Neuronal stem cell (in vitro differentiated cells): Measurements from ENCODE around the gene CDH11.

Experiments
- DNase-seq: peaks from one replicate; pipeline ENCODE4 v3.0.0-alpha.2; 2013; ENCODE audit warnings: low spot score
- H2AFZ ChIP-seq: one replicate; pipeline ENCODE4 v1.6.1; 2013; ENCODE audit warnings: mild to moderate bottlenecking, low read length, inconsistent platforms
- H2AK5ac ChIP-seq: 2 replicates; pipeline ENCODE4 v1.6.1; 2013; ENCODE audit warnings: low read depth, mild to moderate bottlenecking, inconsistent platforms, low read length, moderate library complexity, mixed read lengths
- H2BK120ac ChIP-seq: 2 replicates; pipeline ENCODE4 v1.6.1; 2013; ENCODE audit warnings: low read depth, mild to moderate bottlenecking, inconsistent platforms, low read length, moderate library complexity, mixed read lengths
- H2BK12ac ChIP-seq: one replicate; pipeline ENCODE4 v1.6.1; 2013; ENCODE audit warnings: low read length, inconsistent platforms
- H2BK15ac ChIP-seq: 2 replicates; pipeline ENCODE4 v1.6.1; 2013; ENCODE audit warnings: mild to moderate bottlenecking, low read length, inconsistent platforms, mixed read lengths
- H2BK5ac ChIP-seq: one replicate; pipeline ENCODE4 v1.6.1; 2013; ENCODE audit warnings: inconsistent platforms, mild to moderate bottlenecking, low read length, moderate library complexity
- H3K14ac ChIP-seq: one replicate; pipeline ENCODE4 v1.6.1; 2013; ENCODE audit warnings: low read length, inconsistent platforms
- H3K18ac ChIP-seq: 2 replicates; pipeline ENCODE4 v1.6.1; 2013; ENCODE audit warnings: low read length, inconsistent platforms
- H3K23ac ChIP-seq: 2 replicates; pipeline ENCODE4 v1.6.1; 2013; ENCODE audit warnings: low read depth, mild to moderate bottlenecking, mixed read lengths, low read length, inconsistent platforms; ENCODE audit not compliant: poor library complexity
- H3K27ac ChIP-seq: replicated peaks from 3 replicates; pipeline ENCODE4 v1.5.1; 2013; ENCODE audit warnings: low read length, inconsistent platforms
- H3K27me3 ChIP-seq, 3 experiments: 2 replicates each; pipeline ENCODE4 v1.6.1; 2013; ENCODE audit warnings: low read length in 3 of 3, mild to moderate bottlenecking in 2 of 3, inconsistent platforms in 1 of 3, low read depth in 1 of 3, mixed read lengths in 1 of 3, moderate library complexity in 1 of 3; ENCODE audit not compliant: control insufficient read depth in 3 of 3, insufficient read depth in 3 of 3
- H3K36me3 ChIP-seq, 2 donors: replicated peaks in 1 of 2; 2 replicates each; pipeline ENCODE4 v1.6.1; 2013; ENCODE audit warnings: low read length in 2 of 2; ENCODE audit not compliant: control insufficient read depth in 2 of 2, insufficient read depth in 2 of 2
- H3K4ac ChIP-seq: 2 replicates; pipeline ENCODE4 v1.6.1; 2013; ENCODE audit warnings: inconsistent platforms, mild to moderate bottlenecking, low read length, moderate library complexity
- H3K4me1 ChIP-seq, 2 donors: 1 replicate in 1 of 2; 2 replicates in 1 of 2; pipeline ENCODE4 v1.6.1; 2013; ENCODE audit warnings: low read length in 2 of 2, low read depth in 1 of 2; ENCODE audit not compliant: control insufficient read depth in 2 of 2, insufficient read depth in 1 of 2
- H3K4me2 ChIP-seq: one replicate; pipeline ENCODE4 v1.6.1; 2013; ENCODE audit warnings: mild to moderate bottlenecking, low read length, inconsistent platforms; ENCODE audit not compliant: insufficient read depth, poor library complexity, severe bottlenecking
- H3K4me3 ChIP-seq, 2 donors: 2 replicates each; pipeline ENCODE4 v1.5.1; 2013; ENCODE audit warnings: low read length in 2 of 2, mild to moderate bottlenecking in 2 of 2, inconsistent platforms in 1 of 2, moderate library complexity in 1 of 2
- H3K79me1 ChIP-seq: one replicate; pipeline ENCODE4 v1.6.1; 2013; ENCODE audit warnings: low read depth, mild to moderate bottlenecking, inconsistent platforms, low read length, moderate library complexity
- H3K9ac ChIP-seq: one replicate; pipeline ENCODE4 v1.6.1; 2013; ENCODE audit warnings: mild to moderate bottlenecking, low read depth, low read length, inconsistent platforms; ENCODE audit not compliant: poor library complexity
- H3K9me3 ChIP-seq, 2 donors: replicated peaks in 1 of 2; 2 replicates each; pipeline versions ENCODE3 to v1.6.1; 2013; ENCODE audit warnings: low read length in 2 of 2, mild to moderate bottlenecking in 2 of 2, inconsistent platforms in 1 of 2, low read depth in 1 of 2, mixed read lengths in 1 of 2, moderate library complexity in 1 of 2; ENCODE audit not compliant: control insufficient read depth in 2 of 2, insufficient read depth in 1 of 2
- H4K8ac ChIP-seq: one replicate; pipeline ENCODE4 v1.6.1; 2013; ENCODE audit warnings: low read depth, mild to moderate bottlenecking, inconsistent platforms, low read length, moderate library complexity
- H4K91ac ChIP-seq: one replicate; pipeline ENCODE4 v1.6.1; 2013; ENCODE audit warnings: low read length, low read depth, mild to moderate bottlenecking, inconsistent platforms; ENCODE audit not compliant: poor library complexity
- WGBS, 2 donors: extraction: QIAGEN DNeasy Blood & Tissue Kit; methylation state at CpG; one replicate each; pipeline ENCODE4 v1.1.7; 2013; ENCODE audit warnings: missing lambda C conversion rate in 2 of 2, mixed read lengths in 1 of 2; ENCODE audit not compliant: insufficient read length in 2 of 2, insufficient replicate concordance in 1 of 2; ENCODE audit errors: extremely low coverage in 2 of 2; 5-methylcytosine and 5-hydroxymethylcytosine counted together

The CDH11 gene

GRCh38 chr16:65097296-65097695 is 24.6 kb downstream of the CDH11 start:
- Histone ChIP-seq H3K18ac (no peak overlapping the region), H3K4me3 (no peak overlapping the region), H3K4ac (no peak overlapping the region), H3K4me2 (no peak overlapping the region), H2BK120ac (no peak overlapping the region), H2AFZ (no peak overlapping the region), H2BK15ac (no peak overlapping the region), H3K9ac (no peak overlapping the region), H3K14ac (no peak overlapping the region), H3K79me1 (peaks cover 3% of the 10 kb centered on the region), H3K27me3 (no peaks in the 10 kb centered on the region), H2BK5ac (no peak overlapping the region), H3K36me3 (peaks cover 0 to 16% of the 10 kb centered on the region in 2 donors), H3K9me3 (no peaks in the 10 kb centered on the region), H3K27ac (no peak overlapping the region), H3K23ac (no peak overlapping the region), H4K91ac (no peak overlapping the region), H2BK12ac (no peak overlapping the region), H4K8ac (no peak overlapping the region), H2AK5ac (no peak overlapping the region), H3K4me1 (no peaks in the 10 kb centered on the region)
- no CpG with 5 or more reads among the region's 4 CpGs for WGBS, 2 donors
- no peak for DNase-seq

GRCh38 chr16:65095906-65096305 is 26.0 kb downstream of the CDH11 start:
- no peak overlapping the region for H2BK120ac ChIP-seq
- no peak overlapping the region for H2AFZ ChIP-seq
- no peak overlapping the region for H4K8ac ChIP-seq
- no peak overlapping the region for H2BK15ac ChIP-seq
- H3K23ac ChIP-seq = no peak overlapping the region
- H3K4me1 ChIP-seq = no peaks in the 10 kb centered on the region
- no peaks in the 10 kb centered on the region for H3K9me3 ChIP-seq
- H3K4me2 ChIP-seq = no peak overlapping the region
- H3K14ac ChIP-seq = no peak overlapping the region
- no peak for DNase-seq
- no peak overlapping the region for H3K4me3 ChIP-seq
- peaks cover 4% of the 10 kb centered on the region for H3K79me1 ChIP-seq
- H2BK12ac ChIP-seq = no peak overlapping the region
- H3K18ac ChIP-seq = no peak overlapping the region
- no peak overlapping the region for H2AK5ac ChIP-seq
- H3K9ac ChIP-seq = no peak overlapping the region
- no peaks in the 10 kb centered on the region for H3K27me3 ChIP-seq
- H3K36me3 ChIP-seq = peaks cover 0 to 17% of the 10 kb centered on the region in 2 donors
- no CpG with 5 or more reads among the region's 4 CpGs for WGBS, 2 donors
- H2BK5ac ChIP-seq = no peak overlapping the region
- H3K4ac ChIP-seq = no peak overlapping the region
- H4K91ac ChIP-seq = no peak overlapping the region
- H3K27ac ChIP-seq = no peak overlapping the region

- Histone ChIP-seq H3K27me3 (no peaks in the 10 kb centered on the region), H2BK15ac (no peak overlapping the region), H2AK5ac (no peak overlapping the region), H2BK120ac (no peak overlapping the region), H3K9me3 (no peaks in the 10 kb centered on the region), H3K4me1 (no peaks in the 10 kb centered on the region), H3K4me2 (no peak overlapping the region), H3K4ac (no peak overlapping the region), H3K79me1 (peaks cover 4% of the 10 kb centered on the region), H2AFZ (no peak overlapping the region), H3K27ac (no peak overlapping the region), H3K23ac (no peak overlapping the region), H3K18ac (no peak overlapping the region), H4K8ac (no peak overlapping the region), H3K14ac (no peak overlapping the region), H2BK5ac (no peak overlapping the region), H3K4me3 (no peak overlapping the region), H4K91ac (no peak overlapping the region), H3K36me3 (peaks cover 0 to 17% of the 10 kb centered on the region in 2 donors), H2BK12ac (no peak overlapping the region), H3K9ac (no peak overlapping the region)
- WGBS, 2 donors = no CpG with 5 or more reads among the region's 2 CpGs
- DNase-seq = no peak
Observed at GRCh38 chr16:65095090-65095728, 26.7 kb downstream of the CDH11 start.

- no peak overlapping the region for H4K8ac ChIP-seq
- H2BK12ac ChIP-seq = no peak overlapping the region
- no peak overlapping the region for H2AFZ ChIP-seq
- H3K9ac ChIP-seq = no peak overlapping the region
- no peak overlapping the region for H3K4me2 ChIP-seq
- H2AK5ac ChIP-seq = no peak overlapping the region
- no peak overlapping the region for H3K18ac ChIP-seq
- no peak overlapping the region for H3K27ac ChIP-seq
- H3K14ac ChIP-seq = no peak overlapping the region
- H4K91ac ChIP-seq = no peak overlapping the region
- H3K36me3 ChIP-seq = peaks cover 0 to 17% of the 10 kb centered on the region in 2 donors
- no peak overlapping the region for H3K23ac ChIP-seq
- H2BK15ac ChIP-seq = no peak overlapping the region
- WGBS, 2 donors = no CpG with 5 or more reads among the region's 1 CpG
- H3K9me3 ChIP-seq = no peaks in the 10 kb centered on the region
- no peak overlapping the region for H2BK5ac ChIP-seq
- no peaks in the 10 kb centered on the region for H3K27me3 ChIP-seq
- H2BK120ac ChIP-seq = no peak overlapping the region
- no peak overlapping the region for H3K4ac ChIP-seq
- no peaks in the 10 kb centered on the region for H3K4me1 ChIP-seq
- peaks cover 4% of the 10 kb centered on the region for H3K79me1 ChIP-seq
- DNase-seq = no peak
- H3K4me3 ChIP-seq = no peak overlapping the region
Observed at GRCh38 chr16:65094009-65094408, 27.9 kb downstream of the CDH11 start.
